T-helper 22 cell (primary cell): ENCODE results near the gene ADGRL4.
"Not testable (repeated sequence)": the region's sequence is repeated elsewhere in the genome, so short reads cannot be mapped to it uniquely, and the experiment has no call there.

Source experiments
- DNase-seq: peaks from one replicate; pipeline ENCODE4 v3.0.0-alpha.2; 2020; ENCODE audit warnings: low read depth

ADGRL4 gene

GRCh38 chr1:79006564-79006963 is at the start of gene ADGRL4:
ADGRL4 (minus strand) TSS chr1:79006730; CDS start chr1:79006654, 76 bp downstream.
- no peak for DNase-seq

- DNase-seq: no peak
These were observed 49.3 kb upstream of the ADGRL4 start for GRCh38 chr1:79055856-79056255.

GRCh38 chr1:79052829-79053449 is 46.4 kb upstream of the ADGRL4 start:
- DNase-seq: no peak

- DNase-seq: no peak
These were observed 38.6 kb upstream of the ADGRL4 start for GRCh38 chr1:79044974-79045650.

- DNase-seq: no peak
These were observed 37.0 kb upstream of the ADGRL4 start for GRCh38 chr1:79043506-79043905.

- DNase-seq: no peak
These were observed 36.0 kb upstream of the ADGRL4 start for GRCh38 chr1:79042539-79042938.

- no peak for DNase-seq
These were observed 35.6 kb upstream of the ADGRL4 start for GRCh38 chr1:79042117-79042516.

- DNase-seq: no peak
These were observed 35.1 kb upstream of the ADGRL4 start for GRCh38 chr1:79041666-79042065.

GRCh38 chr1:79040424-79041082 is 34.0 kb upstream of the ADGRL4 start:
- no peak for DNase-seq

- no peak for DNase-seq
These were observed 30.6 kb upstream of the ADGRL4 start for GRCh38 chr1:79037085-79037484.

GRCh38 chr1:79012500-79012899 is 6.0 kb upstream of the ADGRL4 start:
- no peak for DNase-seq

GRCh38 chr1:79010589-79010988 is 4.1 kb upstream of the ADGRL4 start:
- DNase-seq: no peak

- no peak for DNase-seq
These were observed 585 bp downstream of the ADGRL4 start for GRCh38 chr1:79005945-79006344.

- no peak for DNase-seq
These were observed 1.6 kb downstream of the ADGRL4 start for GRCh38 chr1:79004916-79005315.

GRCh38 chr1:78996791-78997190 is 9.7 kb downstream of the ADGRL4 start:
- no peak for DNase-seq

GRCh38 chr1:78987042-78987441 is 19.5 kb downstream of the ADGRL4 start:
- DNase-seq: no peak

GRCh38 chr1:78980511-78980910 is 26.0 kb downstream of the ADGRL4 start:
- no peak for DNase-seq

- DNase-seq: no peak
These were observed 33.8 kb downstream of the ADGRL4 start for GRCh38 chr1:78972723-78973122.

GRCh38 chr1:78967091-78967490 is 39.4 kb downstream of the ADGRL4 start:
- DNase-seq: not testable (repeated sequence)

- DNase-seq: no peak
These were observed 47.8 kb downstream of the ADGRL4 start for GRCh38 chr1:78958711-78959110.

- no peak for DNase-seq
These were observed 55.7 kb downstream of the ADGRL4 start for GRCh38 chr1:78950826-78951225.

- DNase-seq: no peak
These were observed 57.3 kb downstream of the ADGRL4 start for GRCh38 chr1:78949227-78949626.

- DNase-seq: no peak
These were observed 87.4 kb downstream of the ADGRL4 start for GRCh38 chr1:78919150-78919549.
